IMR-90 (cell line): ENCODE data around the gene G6PC2. TPM values are rescaled to one million over a fixed set of nuclear protein-coding genes. Genes with fewer than 3 reads are reported as not detected.

Experiments used
- ATAC-seq: fragments of 200-7000 bp; cut with Tn5 transposase; 2 replicates; pipeline ENCODE4 v1.9.1; 2020; ENCODE audit warnings: low read depth, mild to moderate bottlenecking, moderate library complexity
- BruUV-seq: library from RNA; stranded (reverse); fragments of 400-500 nt; replicated peaks from 2 replicates; lab custom pipeline; 2021; lab: Mats Ljungman, UMichigan
- CTCF ChIA-PET: fragments of 300-600 bp; formaldehyde crosslinking; extraction: SDS; loops from one replicate; lab custom pipeline; 2021; ENCODE audit warnings: antibody characterized with exemption; lab: Yijun Ruan, JAX
- POLR2A ChIA-PET: fragments of 300-600 bp; sonication (Branson Sonifier 250); formaldehyde crosslinking; loops from one replicate; lab custom pipeline; 2022; ENCODE audit warnings: antibody characterized with exemption; ENCODE audit not compliant: unreplicated experiment; lab: Charles Lee
- DNase-seq: peaks from one replicate; pipeline ENCODE4 v3.0.0; 2013
- H2AFZ ChIP-seq: replicated peaks from 2 replicates; pipeline ENCODE3; 2013; ENCODE audit warnings: low read length, mild to moderate bottlenecking; ENCODE audit not compliant: poor library complexity
- H2AK5ac ChIP-seq: 2 replicates; pipeline ENCODE4 v1.6.1; 2013; ENCODE audit warnings: low read depth, low read length, inconsistent platforms
- H2AK9ac ChIP-seq: replicated peaks from 2 replicates; pipeline ENCODE3; 2013; ENCODE audit warnings: mild to moderate bottlenecking, low read depth, low read length, moderate library complexity; ENCODE audit not compliant: poor library complexity
- H2BK120ac ChIP-seq: 2 replicates; pipeline ENCODE4 v1.6.1; 2013; ENCODE audit warnings: low read depth, low read length, inconsistent platforms
- H2BK15ac ChIP-seq: 3 replicates; pipeline ENCODE4 v1.6.1; 2013; ENCODE audit warnings: low read depth, low read length, inconsistent platforms
- H2BK20ac ChIP-seq: 2 replicates; pipeline ENCODE4 v1.6.1; 2013; ENCODE audit warnings: low read depth, mild to moderate bottlenecking, inconsistent platforms, low read length, moderate library complexity
- H2BK5ac ChIP-seq: 2 replicates; pipeline ENCODE4 v1.6.1; 2013; ENCODE audit warnings: mild to moderate bottlenecking, low read depth, low read length, inconsistent platforms; ENCODE audit not compliant: poor library complexity, severe bottlenecking
- H3K14ac ChIP-seq: replicated peaks from 2 replicates; pipeline ENCODE4 v1.6.1; 2013; ENCODE audit warnings: low read depth, low read length, inconsistent platforms
- H3K18ac ChIP-seq: 2 replicates; pipeline ENCODE4 v1.6.1; 2013; ENCODE audit warnings: low read depth, low read length, control low read depth
- H3K23ac ChIP-seq: 2 replicates; pipeline ENCODE4 v1.6.1; 2013; ENCODE audit warnings: low read depth, low read length, inconsistent platforms
- H3K27ac ChIP-seq: 2 replicates; pipeline ENCODE4 v1.5.1; 2013; ENCODE audit warnings: mild to moderate bottlenecking, control low read depth, low read length; ENCODE audit not compliant: insufficient read depth
- H3K27me3 ChIP-seq: 2 replicates; pipeline ENCODE4 v1.6.1; 2013; ENCODE audit warnings: low read length; ENCODE audit not compliant: control insufficient read depth, insufficient read depth
- H3K36me3 ChIP-seq: 2 replicates; pipeline ENCODE4 v1.6.1; 2013; ENCODE audit warnings: low read length, mixed read lengths; ENCODE audit not compliant: control insufficient read depth, insufficient read depth
- H3K4ac ChIP-seq: 2 replicates; pipeline ENCODE4 v1.6.1; 2013; ENCODE audit warnings: low read depth, low read length, inconsistent platforms
- H3K4me1 ChIP-seq: 2 replicates; pipeline ENCODE4 v1.6.1; 2013; ENCODE audit warnings: low read length, mixed read lengths; ENCODE audit not compliant: control insufficient read depth, insufficient read depth
- H3K4me2 ChIP-seq: 2 replicates; pipeline ENCODE4 v1.6.1; 2013; ENCODE audit warnings: low read depth, mild to moderate bottlenecking, control low read depth, low read length, moderate library complexity
- H3K4me3 ChIP-seq: 2 replicates; pipeline ENCODE4 v1.5.1; 2013; ENCODE audit warnings: low read depth, mild to moderate bottlenecking, control low read depth, low read length, moderate library complexity; ENCODE audit not compliant: insufficient read depth
- H3K56ac ChIP-seq: 2 replicates; pipeline ENCODE4 v1.6.1; 2013; ENCODE audit warnings: low read length, inconsistent platforms; ENCODE audit not compliant: insufficient read depth; ENCODE audit errors: extremely low read depth
- H3K79me1 ChIP-seq, 2 experiments: 2 replicates each; pipeline ENCODE4 v1.6.1; 2013; ENCODE audit warnings: low read length in 2 of 2, inconsistent platforms in 1 of 2, low read depth in 1 of 2
- H3K9ac ChIP-seq: 2 replicates; pipeline ENCODE4 v1.6.1; 2013; ENCODE audit warnings: low read depth, low read length, control low read depth
- H3K9me1 ChIP-seq: 2 replicates; pipeline ENCODE4 v1.6.1; 2013; ENCODE audit warnings: low read length, inconsistent platforms; ENCODE audit not compliant: insufficient read depth
- H3K9me3 ChIP-seq: 2 replicates; pipeline ENCODE4 v1.6.1; 2013; ENCODE audit warnings: low read length; ENCODE audit not compliant: control insufficient read depth, insufficient read depth
- H4K20me1 ChIP-seq: 2 replicates; pipeline ENCODE4 v1.6.1; 2013; ENCODE audit warnings: low read length, inconsistent platforms; ENCODE audit not compliant: insufficient read depth
- H4K5ac ChIP-seq: 2 replicates; pipeline ENCODE4 v1.6.1; 2013; ENCODE audit warnings: mild to moderate bottlenecking, low read depth, low read length, control low read depth
- H4K8ac ChIP-seq, 2 experiments: 2 replicates each; pipeline ENCODE4 v1.6.1; 2013; ENCODE audit warnings: low read depth in 2 of 2, low read length in 2 of 2, control low read depth in 1 of 2, inconsistent platforms in 1 of 2
- H4K91ac ChIP-seq: 2 replicates; pipeline ENCODE4 v1.6.1; 2013; ENCODE audit warnings: low read depth, low read length, inconsistent platforms; ENCODE audit not compliant: insufficient read depth
- FOS ChIP-seq: fragments of 150-350 bp; IDR thresholded peaks from 2 replicates; pipeline ENCODE4 v1.6.1; 2016; ENCODE audit warnings: low read depth, low read length
- RFX5 ChIP-seq: IDR thresholded peaks from 2 replicates; pipeline ENCODE4 v1.8.0; 2012; ENCODE audit warnings: low read depth, mild to moderate bottlenecking, low read length, moderate library complexity
- WGBS, 2 experiments: methylation state at CpG; one replicate each; pipeline versions ENCODE4 v1.1.5 to v1.1.7; 2013; ENCODE audit warnings: missing lambda C conversion rate in 2 of 2; ENCODE audit not compliant: insufficient read length in 1 of 2; ENCODE audit errors: extremely low coverage in 2 of 2; 5-methylcytosine and 5-hydroxymethylcytosine counted together
- dilution Hi-C: fragments of 300-500 bp; cut with HindIII; formaldehyde crosslinking; loops from one replicate; pipeline ENCODE4 v1.14.3; 2018; ENCODE audit warnings: low sequenced_read_pairs; ENCODE audit not compliant: unreplicated experiment
- in situ Hi-C: fragments of 300-500 bp; cut with MboI; formaldehyde crosslinking; loops from 3 replicates; pipeline ENCODE4 v1.14.3; 2019; ENCODE audit warnings: low sequenced_read_pairs, inconsistent platforms, mixed read lengths
- intact Hi-C: fragments of 100-400 bp; cut with micrococcal nuclease; formaldehyde crosslinking; loops from 2 replicates; pipeline ENCODE4 v1.10.0; 2022
- polyA plus RNA-seq, 3 experiments: library from polyadenylated mRNA; depleted of rRNA; stranded (reverse); fragments of >200 nt; gene quantifications; 2 replicates each; pipeline ENCODE4 v1.2.3, GENCODE V29; 2012; ENCODE audit warnings: low replicate concordance in 1 of 3
- total RNA-seq: library from RNA; depleted of rRNA; stranded (reverse); fragments of >200 nt; gene quantifications from 2 replicates; pipeline ENCODE4 v1.2.3, GENCODE V29; 2012
- TF ChIP-seq, protein P1 (sequence below): conservative IDR thresholded peaks from 2 replicates; pipeline ENCODE4 v1.5.1; 2012; ENCODE audit warnings: mild to moderate bottlenecking, low read depth, low read length, improper control_type of control experiment

G6PC2 gene
- total and polyA plus RNA-seq, 2 of the 4 experiments (the other 2 are of a cell fraction), result not detected

DNA sequence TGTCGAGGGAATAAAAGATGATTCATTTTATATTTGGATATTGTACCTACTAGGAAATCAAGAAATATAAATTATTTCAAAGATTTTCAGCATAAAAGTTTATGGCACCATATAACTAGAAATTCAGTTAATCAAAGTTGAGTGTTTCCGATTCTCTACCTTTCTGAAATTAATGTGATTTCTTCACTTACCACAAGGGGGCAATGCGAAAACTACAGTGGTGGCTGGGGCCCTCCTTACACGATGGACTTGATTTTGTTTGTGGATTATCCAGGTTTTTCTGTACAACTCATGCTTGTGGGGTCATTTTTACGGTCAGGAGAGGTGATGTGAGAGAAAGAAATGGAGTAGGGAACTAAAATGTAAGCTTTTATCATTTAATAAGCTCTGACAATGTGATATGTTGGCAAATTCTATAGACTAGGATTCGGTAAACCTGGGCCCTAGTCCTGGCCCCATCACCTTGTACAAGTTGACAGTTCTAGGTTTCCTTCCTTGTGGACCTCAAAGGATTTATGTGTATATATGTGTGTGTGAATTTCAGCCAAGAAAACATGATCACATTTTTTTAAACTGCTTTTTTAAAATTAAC, 47.6 kb downstream of the G6PC2 start:
- no peaks in the 10 kb centered on the region for H3K9me1 ChIP-seq
- no peak overlapping the region for H4K5ac ChIP-seq
- H3K27me3 ChIP-seq, result no peaks in the 10 kb centered on the region
- H4K20me1 ChIP-seq, result no peaks in the 10 kb centered on the region
- H3K79me1 ChIP-seq, result no peaks in the 10 kb centered on the region
- no peak overlapping the region for H3K56ac ChIP-seq
- BruUV-seq, result no TSS peak
- H3K9ac ChIP-seq, result no peak overlapping the region
- H2AK9ac ChIP-seq, result no peak overlapping the region
- H3K4me3 ChIP-seq, result no peak overlapping the region
- no peak overlapping the region for H3K23ac ChIP-seq
- no peaks in the 10 kb centered on the region for H3K36me3 ChIP-seq
- ChIA-PET CTCF (interaction anchor here (0.6 to 1.0 kb wide), 2 partner anchors 9 to 19 kb away, joined by 3 to 5 read pairs; no protein-coding TSS in a partner anchor), POLR2A (no interaction called here)
- H3K14ac ChIP-seq, result no peak overlapping the region
- peak; percentile 6 for DNase-seq
- H4K91ac ChIP-seq, result no peak overlapping the region
- no peak overlapping the region for H2BK5ac ChIP-seq
- no peak overlapping the region for H3K27ac ChIP-seq
- in situ Hi-C loops (no loop called here), dilution Hi-C loops (no loop called here), intact Hi-C loops (no loop called here)
- no peaks in the 10 kb centered on the region for H3K4me1 ChIP-seq
- no peak overlapping the region for H3K4me2 ChIP-seq
- no CpG with 5 or more reads among the region's 6 CpGs for WGBS, 2 experiments
- no peak overlapping the region for H2AFZ ChIP-seq
- no peak overlapping the region for H2AK5ac ChIP-seq
- TF ChIP-seq FOS (no peak), RFX5 (no peak)
- TF ChIP-seq, protein P1, sequence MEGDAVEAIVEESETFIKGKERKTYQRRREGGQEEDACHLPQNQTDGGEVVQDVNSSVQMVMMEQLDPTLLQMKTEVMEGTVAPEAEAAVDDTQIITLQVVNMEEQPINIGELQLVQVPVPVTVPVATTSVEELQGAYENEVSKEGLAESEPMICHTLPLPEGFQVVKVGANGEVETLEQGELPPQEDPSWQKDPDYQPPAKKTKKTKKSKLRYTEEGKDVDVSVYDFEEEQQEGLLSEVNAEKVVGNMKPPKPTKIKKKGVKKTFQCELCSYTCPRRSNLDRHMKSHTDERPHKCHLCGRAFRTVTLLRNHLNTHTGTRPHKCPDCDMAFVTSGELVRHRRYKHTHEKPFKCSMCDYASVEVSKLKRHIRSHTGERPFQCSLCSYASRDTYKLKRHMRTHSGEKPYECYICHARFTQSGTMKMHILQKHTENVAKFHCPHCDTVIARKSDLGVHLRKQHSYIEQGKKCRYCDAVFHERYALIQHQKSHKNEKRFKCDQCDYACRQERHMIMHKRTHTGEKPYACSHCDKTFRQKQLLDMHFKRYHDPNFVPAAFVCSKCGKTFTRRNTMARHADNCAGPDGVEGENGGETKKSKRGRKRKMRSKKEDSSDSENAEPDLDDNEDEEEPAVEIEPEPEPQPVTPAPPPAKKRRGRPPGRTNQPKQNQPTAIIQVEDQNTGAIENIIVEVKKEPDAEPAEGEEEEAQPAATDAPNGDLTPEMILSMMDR, result peak; percentile 47
- no peak overlapping the region for H3K18ac ChIP-seq
- ATAC-seq, result peak; percentile 37; the same call in 1 of the 2 replicates
- no peak overlapping the region for H2BK20ac ChIP-seq
- no peak overlapping the region for H2BK120ac ChIP-seq
- H2BK15ac ChIP-seq, result no peak overlapping the region
- H3K9me3 ChIP-seq, result no peaks in the 10 kb centered on the region
- H3K4ac ChIP-seq, result no peak overlapping the region
- H4K8ac ChIP-seq, result no peak overlapping the region
